Activated B cell treated with CpG ODN at 0.5 μM for 24 hours (primary cell): ENCODE data around the gene AIF1. TPM values are rescaled to one million over a fixed set of nuclear protein-coding genes. Genes with fewer than 3 reads are reported as not detected.

ENCODE experiments used
- ATAC-seq: fragments of 200-7000 bp; cut with Tn5 transposase; one replicate; pipeline ENCODE4 v1.10.0; 2021; ENCODE audit warnings: low read depth, mild to moderate bottlenecking, moderate library complexity
- CTCF ChIA-PET: fragments of 350-600 bp; sonication (Branson Sonifier 250); formaldehyde crosslinking; loops from one replicate; lab custom pipeline; 2021; ENCODE audit warnings: antibody characterized with exemption; lab: Charles Lee
- POLR2A ChIA-PET: fragments of 350-600 bp; sonication (Branson Sonifier 250); formaldehyde crosslinking; loops from one replicate; lab custom pipeline; 2021; ENCODE audit warnings: antibody characterized with exemption; lab: Charles Lee
- DNase-seq: peaks from one replicate; pipeline ENCODE4 v3.0.0; 2022
- H3K27ac Mint-ChIP-seq: one replicate; pipeline ENCODE4 v1.8.0; 2020; ENCODE audit warnings: mixed read lengths
- H3K27me3 Mint-ChIP-seq: one replicate; pipeline ENCODE4 v1.8.0; 2021; ENCODE audit warnings: mixed read lengths
- H3K36me3 Mint-ChIP-seq: one replicate; pipeline ENCODE4 v1.8.0; 2021; ENCODE audit warnings: low read depth, mixed read lengths
- H3K4me1 Mint-ChIP-seq: one replicate; pipeline ENCODE4 v1.8.0; 2021; ENCODE audit warnings: mixed read lengths
- H3K4me3 Mint-ChIP-seq: one replicate; pipeline ENCODE4 v1.8.0; 2020; ENCODE audit warnings: mild to moderate bottlenecking, mixed read lengths
- H3K9me3 Mint-ChIP-seq: one replicate; pipeline ENCODE4 v1.8.0; 2020; ENCODE audit warnings: mixed read lengths
- CTCF ChIP-seq: fragments of 200-600 bp; IDR thresholded peaks from one replicate; pipeline ENCODE4 v1.8.0; 2022; ENCODE audit warnings: antibody characterized with exemption, mild to moderate bottlenecking
- intact Hi-C: fragments of 100-400 bp; cut with micrococcal nuclease; formaldehyde crosslinking; loops from one replicate; pipeline ENCODE4 v1.15.1; 2024
- total RNA-seq: library from RNA; stranded (reverse); gene quantifications from 2 replicates; pipeline ENCODE4 v1.2.3, GENCODE V29; 2022

The AIF1 gene
- total RNA-seq, 1 donor from 2014 or later, result 2.0 TPM

GRCh38 chr6:31581434-31582229 is 33.4 kb upstream of the AIF1 start:
- no peaks in the 10 kb centered on the region for H3K9me3 Mint-ChIP-seq
- ATAC-seq (no peak), DNase-seq (peak; percentile 32)
- POLR2A ChIA-PET, result interaction anchor here (0.6 to 26.0 kb wide), 16 partner anchors 5 to 1742 kb away, joined by 3 to 1155 read pairs (median 6); partner anchors contain the start of genes ATP6V1G2, BAG6, DDX39B and GPANK1
- TF ChIP-seq CTCF, result no peak
- H3K4me1 Mint-ChIP-seq, result peaks cover 83% of the 10 kb centered on the region
- peak overlapping the region; percentile 94 for H3K27ac Mint-ChIP-seq
- H3K4me3 Mint-ChIP-seq, result peak overlapping the region; percentile 99
- intact Hi-C loops, result loop anchor here (1.0 to 2.0 kb wide), 4 partner anchors 11 to 39 kb away; partner anchors contain the start of genes NFKBIL1 and PRRC2A
- CTCF ChIA-PET, result interaction anchor here (1.2 to 25.7 kb wide), 6 partner anchors 7 to 248 kb away, joined by 6 to 611 read pairs (median 27); partner anchors contain the start of genes ATP6V1G2, DDX39B, LTA and NCR3
- H3K27me3 Mint-ChIP-seq, result no peaks in the 10 kb centered on the region
- H3K36me3 Mint-ChIP-seq, result peaks cover 41% of the 10 kb centered on the region

- peak; percentile 42 for DNase-seq
- ChIA-PET POLR2A (interaction anchor here (0.6 to 26.0 kb wide), 16 partner anchors 5 to 1741 kb away, joined by 3 to 1155 read pairs (median 6); partner anchors contain the start of genes ATP6V1G2, BAG6, DDX39B and GPANK1), CTCF (interaction anchor here (2.8 to 25.7 kb wide), 4 partner anchors 7 to 29 kb away, joined by 21 to 611 read pairs (median 305); partner anchors contain the start of genes ATP6V1G2, DDX39B, LTA and NCR3)
- peaks cover 35% of the 10 kb centered on the region for H3K36me3 Mint-ChIP-seq
- peak; percentile 46 for ATAC-seq
- H3K9me3 Mint-ChIP-seq, result no peaks in the 10 kb centered on the region
- peak within 1 kb of the TSS; percentile 94 for H3K27ac Mint-ChIP-seq
- H3K4me3 Mint-ChIP-seq, result peak within 1 kb of the TSS; percentile 99
- no peaks in the 10 kb centered on the region for H3K27me3 Mint-ChIP-seq
- no peak for TF ChIP-seq CTCF
- intact Hi-C loops, result loop anchor here (1.0 kb wide), 1 partner anchor 10 kb away; no protein-coding TSS in a partner anchor
- H3K4me1 Mint-ChIP-seq, result peaks cover 83% of the 10 kb centered on the region
Observed at GRCh38 chr6:31582230-31582643, 32.8 kb upstream of the AIF1 start, which contains the start of gene LTB. Gene LTB, minus strand, starts transcription at chr6:31582424. Its CDS starts 7 bp downstream, at chr6:31582417.

- peaks cover 82% of the 10 kb centered on the region for H3K4me1 Mint-ChIP-seq
- H3K27ac Mint-ChIP-seq, result peak overlapping the region; percentile 94
- TF ChIP-seq CTCF, result no peak
- DNase-seq (no peak), ATAC-seq (no peak)
- H3K9me3 Mint-ChIP-seq, result no peaks in the 10 kb centered on the region
- intact Hi-C loops, result no loop called here
- peaks cover 20% of the 10 kb centered on the region for H3K36me3 Mint-ChIP-seq
- H3K27me3 Mint-ChIP-seq, result no peaks in the 10 kb centered on the region
- ChIA-PET POLR2A (interaction anchor here (0.5 to 26.0 kb wide), 8 partner anchors 1 to 68 kb away, joined by 3 to 1155 read pairs (median 121); partner anchors contain the start of genes ATP6V1G2, LST1, LTA and LTB), CTCF (interaction anchor here (5.1 to 25.7 kb wide), 3 partner anchors 11 to 32 kb away, joined by 33 to 611 read pairs (median 577); partner anchors contain the start of genes ATP6V1G2, DDX39B, NCR3 and NFKBIL1)
- H3K4me3 Mint-ChIP-seq, result peak overlapping the region; percentile 72
Observed at GRCh38 chr6:31585491-31585890, 29.5 kb upstream of the AIF1 start.

- no peak for ATAC-seq
- ChIA-PET POLR2A (interaction anchor here (0.5 to 26.0 kb wide), 10 partner anchors 1 to 67 kb away, joined by 3 to 1155 read pairs (median 7); partner anchors contain the start of genes ATP6V1G2, DDX39B, LST1 and LTA), CTCF (interaction anchor here (5.1 to 25.7 kb wide), 3 partner anchors 11 to 32 kb away, joined by 33 to 611 read pairs (median 577); partner anchors contain the start of genes ATP6V1G2, DDX39B, NCR3 and NFKBIL1)
- Mint-ChIP-seq H3K27me3 (no peaks in the 10 kb centered on the region), H3K27ac (peak within 1 kb of the TSS; percentile 94), H3K4me1 (peaks cover 86% of the 10 kb centered on the region), H3K9me3 (no peaks in the 10 kb centered on the region), H3K4me3 (peak within 1 kb of the TSS; percentile 72), H3K36me3 (peaks cover 18% of the 10 kb centered on the region)
- no peak for DNase-seq
- intact Hi-C loops, result loop anchor here (1.0 kb wide), 1 partner anchor 10 kb away; no protein-coding TSS in a partner anchor
- TF ChIP-seq CTCF, result no peak
Observed at GRCh38 chr6:31586008-31586407, 29.0 kb upstream of the AIF1 start, which contains the start of gene LST1. Gene LST1, plus strand, starts transcription at chr6:31586277. Its CDS starts 1,023 bp downstream, at chr6:31587300.
